HPDE6-E6E7 (cell line): Measurements from ENCODE around the gene DDIT4.
A peak's percentile ranks its signal among the peaks of the same experiment; 100 is the strongest.
"Not testable (repeated sequence)": the region's sequence is repeated elsewhere in the genome, so short reads cannot be mapped to it uniquely, and the experiment has no call there.

ENCODE experiments used
- DNase-seq: peaks from one replicate; pipeline ENCODE4 v3.0.0; 2011; ENCODE audit warnings: missing footprints; ENCODE audit errors: extremely low spot score

DDIT4 gene, protein sequence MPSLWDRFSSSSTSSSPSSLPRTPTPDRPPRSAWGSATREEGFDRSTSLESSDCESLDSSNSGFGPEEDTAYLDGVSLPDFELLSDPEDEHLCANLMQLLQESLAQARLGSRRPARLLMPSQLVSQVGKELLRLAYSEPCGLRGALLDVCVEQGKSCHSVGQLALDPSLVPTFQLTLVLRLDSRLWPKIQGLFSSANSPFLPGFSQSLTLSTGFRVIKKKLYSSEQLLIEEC

DNA sequence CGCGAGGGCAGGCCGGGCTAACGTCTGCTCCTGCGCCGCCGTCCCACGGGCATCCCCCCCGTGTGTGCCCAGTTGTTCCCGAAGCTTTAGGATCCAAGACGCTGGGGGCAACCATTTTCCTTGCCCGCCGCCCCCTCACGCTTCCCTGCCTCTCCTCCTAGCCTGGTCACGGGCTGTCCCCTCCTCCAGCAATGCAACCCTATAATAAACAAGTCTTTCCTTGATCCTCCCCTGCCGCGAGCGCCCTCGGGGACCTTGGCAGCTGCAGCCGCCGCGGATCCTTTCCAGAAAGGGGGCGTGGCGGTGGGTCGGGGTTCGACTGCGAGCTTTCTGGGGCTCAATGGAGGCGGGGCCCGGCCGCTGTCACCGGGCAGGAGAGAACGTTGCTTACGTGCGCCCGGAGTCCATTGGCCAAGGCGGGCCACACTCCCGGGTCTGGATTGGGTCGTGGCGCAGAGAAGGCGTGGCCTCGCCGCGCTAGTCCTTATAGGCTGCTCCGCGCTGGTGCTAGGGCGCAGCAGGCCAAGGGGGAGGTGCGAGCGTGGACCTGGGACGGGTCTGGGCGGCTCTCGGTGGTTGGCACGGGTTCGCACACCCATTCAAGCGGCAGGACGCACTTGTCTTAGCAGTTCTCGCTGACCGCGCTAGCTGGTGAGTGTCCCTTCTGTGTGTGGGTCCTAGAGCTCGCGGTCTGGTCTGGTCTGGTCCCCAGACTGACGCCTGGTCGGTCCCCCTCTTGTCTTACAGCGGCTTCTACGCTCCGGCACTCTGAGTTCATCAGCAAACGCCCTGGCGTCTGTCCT, at the start of gene DDIT4:
Gene DDIT4 (plus strand): TSS at position 515 of the 803 bp plus-strand sequence. CDS start 293 bp downstream, outside the sequence.
- DNase-seq: peak; percentile 99

- not testable (repeated sequence) for DNase-seq
Observed at GRCh38 chr10:72224191-72224590, 49.5 kb upstream of the DDIT4 start.

GRCh38 chr10:72226418-72227027, 47.2 kb upstream of the DDIT4 start:
- DNase-seq: no peak

GRCh38 chr10:72227826-72228225, 45.9 kb upstream of the DDIT4 start:
- no peak for DNase-seq

DNA sequence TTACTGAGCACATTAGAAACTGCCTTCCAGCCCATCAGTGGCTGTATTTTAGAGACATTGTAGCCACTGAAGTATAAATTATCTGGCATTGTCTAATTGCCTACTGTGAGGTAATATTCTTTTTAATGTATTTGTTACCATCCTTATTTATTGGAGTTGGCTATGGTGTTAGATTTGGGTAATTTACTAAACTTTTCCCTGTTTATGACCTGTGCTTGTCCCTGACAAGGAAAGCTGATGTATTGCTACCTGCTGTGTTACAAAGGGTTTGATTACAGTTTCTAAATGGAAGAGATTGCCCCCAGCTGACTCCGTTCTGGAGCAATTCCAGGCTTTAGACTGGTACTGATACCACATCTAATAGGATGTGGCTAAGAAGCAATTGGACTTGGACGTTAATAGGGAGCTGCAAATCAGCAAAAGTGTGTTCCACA, 45.4 kb upstream of the DDIT4 start:
- no peak for DNase-seq

- DNase-seq: no peak
Observed at GRCh38 chr10:72229261-72230251, 44.2 kb upstream of the DDIT4 start.

GRCh38 chr10:72233621-72234020, 40.1 kb upstream of the DDIT4 start:
- no peak for DNase-seq

- DNase-seq: no peak
Observed at GRCh38 chr10:72234560-72235095, 39.1 kb upstream of the DDIT4 start.

GRCh38 chr10:72235544-72236279, 38.0 kb upstream of the DDIT4 start:
- DNase-seq: no peak

DNA sequence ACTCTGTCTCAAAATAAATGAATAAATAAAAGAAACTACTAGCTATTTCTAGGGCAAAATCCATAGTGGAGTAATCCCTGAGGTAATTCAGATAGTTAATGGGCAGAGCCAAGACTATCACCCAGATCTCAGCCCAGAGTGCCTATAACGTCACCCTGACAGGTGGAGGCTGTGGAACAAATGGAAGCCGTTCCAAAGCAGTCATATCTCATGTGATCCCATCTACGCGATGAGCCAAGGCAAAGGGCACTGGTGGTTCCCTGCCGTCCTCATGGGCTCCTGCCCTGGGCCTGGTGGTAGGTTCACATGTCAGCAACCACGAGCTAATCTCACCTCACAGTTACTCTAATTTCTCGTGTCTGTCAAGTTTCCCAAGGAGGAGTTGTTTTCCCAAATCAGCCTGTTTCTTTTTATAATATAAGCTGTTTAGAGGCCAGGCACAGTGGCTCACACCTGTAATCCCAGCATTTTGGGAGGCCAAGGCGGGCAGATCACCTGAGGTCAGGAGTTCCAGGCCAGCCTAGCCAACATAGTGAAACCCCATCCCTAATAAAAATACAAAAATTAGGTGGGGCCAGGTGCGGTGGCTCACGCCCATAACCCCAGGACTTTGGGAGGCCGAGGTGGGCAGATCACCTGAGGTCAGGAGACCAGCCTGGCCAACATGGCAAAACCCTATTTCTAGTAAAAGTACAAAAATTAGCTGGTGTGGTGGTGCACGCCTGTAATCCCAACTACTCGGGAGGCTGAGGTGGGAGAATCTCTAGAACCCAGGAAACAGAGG, 35.1 kb upstream of the DDIT4 start:
- DNase-seq: no peak

GRCh38 chr10:72239409-72239808, 34.3 kb upstream of the DDIT4 start:
- no peak for DNase-seq

GRCh38 chr10:72240371-72240770, 33.4 kb upstream of the DDIT4 start:
- DNase-seq: no peak

GRCh38 chr10:72241691-72242252, 32.0 kb upstream of the DDIT4 start:
- no peak for DNase-seq

- no peak for DNase-seq
Observed at GRCh38 chr10:72242675-72243074, 31.0 kb upstream of the DDIT4 start.

DNA sequence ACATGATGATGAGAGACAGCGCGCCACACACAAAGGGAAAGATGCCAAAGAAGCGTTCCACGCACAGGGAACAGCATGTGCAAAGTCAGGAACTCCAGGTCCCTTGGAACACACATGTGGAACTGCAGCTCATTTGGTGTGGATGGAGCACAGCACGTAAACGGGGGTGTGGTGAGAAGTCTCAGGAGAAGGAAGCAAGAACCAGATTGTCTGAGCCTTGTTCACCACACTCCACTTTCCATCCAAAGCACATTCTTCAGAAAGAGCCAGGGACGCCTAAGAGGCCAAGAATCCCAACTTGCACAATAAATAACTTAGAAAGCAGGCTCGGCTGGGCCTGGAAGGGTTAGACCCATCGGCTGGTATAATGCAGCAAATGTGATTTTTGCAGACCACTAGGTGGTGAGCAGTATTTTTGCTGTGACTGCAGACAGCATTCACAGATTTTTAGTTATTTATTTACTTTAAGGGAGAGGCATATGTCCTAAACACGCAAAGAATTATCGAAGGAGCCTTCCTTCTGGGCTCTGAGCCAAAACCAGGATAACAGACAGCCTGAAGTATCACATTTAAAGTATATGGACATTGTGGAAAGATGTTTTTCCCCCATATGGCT, 29.8 kb upstream of the DDIT4 start:
- no peak for DNase-seq

GRCh38 chr10:72244573-72245038, 29.1 kb upstream of the DDIT4 start:
- no peak for DNase-seq

GRCh38 chr10:72245949-72246525, 27.7 kb upstream of the DDIT4 start:
- DNase-seq: no peak

GRCh38 chr10:72248468-72249151, 25.1 kb upstream of the DDIT4 start:
- peak; percentile 70 for DNase-seq
